BLaER1 (cell line): ENCODE measurements around the gene VPS4B.
A peak's percentile ranks its signal among the peaks of the same experiment; 100 is the strongest.
"Not testable (repeated sequence)": the region's sequence is repeated elsewhere in the genome, so short reads cannot be mapped to it uniquely, and the experiment has no call there.

Experiments
- H3K27ac ChIP-seq: shearing (Covaris generic); formaldehyde crosslinking; 2 replicates; pipeline ENCODE4 v1.8.1; 2022
- H3K27me3 ChIP-seq: shearing (Covaris generic); formaldehyde crosslinking; 2 replicates; pipeline ENCODE4 v1.8.1; 2022
- H3K36me3 ChIP-seq: shearing (Covaris generic); formaldehyde crosslinking; 2 replicates; pipeline ENCODE4 v1.8.1; 2022
- H3K4me1 ChIP-seq: shearing (Covaris generic); formaldehyde crosslinking; 2 replicates; pipeline ENCODE4 v1.8.1; 2022
- H3K4me2 ChIP-seq: shearing (Covaris generic); formaldehyde crosslinking; 2 replicates; pipeline ENCODE4 v1.8.1; 2022
- H3K4me3 ChIP-seq: shearing (Covaris generic); formaldehyde crosslinking; 2 replicates; pipeline ENCODE4 v1.8.1; 2022
- H3K9ac ChIP-seq: shearing (Covaris generic); formaldehyde crosslinking; 2 replicates; pipeline ENCODE4 v1.8.1; 2022
- H3K9me3 ChIP-seq: shearing (Covaris generic); formaldehyde crosslinking; 2 replicates; pipeline ENCODE4 v1.8.1; 2022
- H4K20me1 ChIP-seq: shearing (Covaris generic); formaldehyde crosslinking; 2 replicates; pipeline ENCODE4 v1.8.1; 2022
- Cebpa-rat ChIP-seq: shearing (Covaris generic); IDR thresholded peaks from 2 replicates; pipeline ENCODE4 v1.8.1; 2022

The VPS4B gene

GRCh38 chr18:63422087-63422863, at the start of gene VPS4B:
TSS of gene VPS4B (minus strand) at chr18:63422476. CDS start at chr18:63422259, 217 bp downstream.
- Histone ChIP-seq H3K4me3 (peak within 1 kb of the TSS; percentile 86), H3K9ac (peak within 1 kb of the TSS; percentile 88), H3K36me3 (peaks cover 35% of the 10 kb centered on the region), H3K9me3 (no peaks in the 10 kb centered on the region), H3K4me2 (peak within 1 kb of the TSS; percentile 89), H4K20me1 (peaks cover 42% of the 10 kb centered on the region), H3K4me1 (peaks cover 26% of the 10 kb centered on the region), H3K27ac (peak within 1 kb of the TSS; percentile 90), H3K27me3 (no peaks in the 10 kb centered on the region)
- TF ChIP-seq Cebpa-rat, result peak; percentile 54; the same call in 1 of the 2 replicates

- TF ChIP-seq Cebpa-rat, result no peak
- Histone ChIP-seq H3K4me2 (no peak overlapping the region), H3K4me3 (no peak overlapping the region), H3K27ac (no peak overlapping the region), H3K9ac (no peak overlapping the region), H3K36me3 (no peaks in the 10 kb centered on the region), H3K9me3 (no peaks in the 10 kb centered on the region), H3K4me1 (no peaks in the 10 kb centered on the region), H4K20me1 (no peaks in the 10 kb centered on the region), H3K27me3 (no peaks in the 10 kb centered on the region)
Measured at GRCh38 chr18:63470751-63471150, 48.5 kb upstream of the VPS4B start.

DNA sequence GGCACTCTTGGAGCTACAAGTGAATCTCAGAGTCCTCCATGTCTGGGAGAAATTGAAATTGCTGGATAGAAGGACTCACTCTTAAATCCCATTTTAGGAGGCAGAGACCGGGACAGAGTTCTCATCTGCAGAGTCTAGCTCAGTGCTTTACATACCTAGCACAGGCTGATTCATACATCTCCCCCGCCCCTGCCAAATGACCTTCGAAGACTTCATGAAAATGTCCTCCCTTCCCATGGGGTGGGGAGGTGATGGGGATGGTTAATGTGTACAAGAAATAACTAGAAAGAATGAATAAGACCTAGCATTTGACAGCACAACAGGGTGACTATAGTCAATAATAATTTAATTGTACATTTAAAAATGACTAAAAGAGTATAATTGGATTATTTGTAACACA, 46.3 kb upstream of the VPS4B start:
- Histone ChIP-seq H3K4me2 (no peak overlapping the region), H3K4me3 (no peak overlapping the region), H4K20me1 (no peaks in the 10 kb centered on the region), H3K27ac (no peak overlapping the region), H3K4me1 (no peaks in the 10 kb centered on the region), H3K9ac (no peak overlapping the region), H3K27me3 (no peaks in the 10 kb centered on the region), H3K9me3 (no peaks in the 10 kb centered on the region), H3K36me3 (no peaks in the 10 kb centered on the region)
- TF ChIP-seq Cebpa-rat, result no peak

DNA sequence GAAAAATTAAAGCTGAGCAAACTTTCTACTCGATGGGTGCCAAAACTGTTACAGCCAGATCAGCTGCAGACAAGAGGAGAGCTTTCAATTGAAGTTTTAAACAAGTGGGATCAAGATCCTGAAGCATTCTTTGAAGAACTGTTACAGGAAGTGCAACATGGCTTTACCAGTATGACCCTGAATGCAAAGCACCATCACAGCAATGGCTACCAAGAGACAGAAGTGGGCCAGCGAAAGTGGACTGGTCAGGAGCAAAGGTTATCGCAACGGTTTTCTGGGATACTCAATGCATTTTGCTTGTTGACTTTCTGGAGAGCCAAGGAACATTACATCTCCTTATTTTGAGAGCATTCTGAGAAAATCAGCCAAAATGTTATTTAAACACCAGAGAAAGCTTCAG, 45.4 kb upstream of the VPS4B start:
- Histone ChIP-seq H3K27me3 (no peaks in the 10 kb centered on the region), H3K36me3 (no peaks in the 10 kb centered on the region), H3K27ac (no peak overlapping the region), H3K4me2 (no peak overlapping the region), H3K9ac (no peak overlapping the region), H3K4me3 (no peak overlapping the region), H3K9me3 (no peaks in the 10 kb centered on the region), H4K20me1 (no peaks in the 10 kb centered on the region), H3K4me1 (no peaks in the 10 kb centered on the region)
- no peak for TF ChIP-seq Cebpa-rat

DNA sequence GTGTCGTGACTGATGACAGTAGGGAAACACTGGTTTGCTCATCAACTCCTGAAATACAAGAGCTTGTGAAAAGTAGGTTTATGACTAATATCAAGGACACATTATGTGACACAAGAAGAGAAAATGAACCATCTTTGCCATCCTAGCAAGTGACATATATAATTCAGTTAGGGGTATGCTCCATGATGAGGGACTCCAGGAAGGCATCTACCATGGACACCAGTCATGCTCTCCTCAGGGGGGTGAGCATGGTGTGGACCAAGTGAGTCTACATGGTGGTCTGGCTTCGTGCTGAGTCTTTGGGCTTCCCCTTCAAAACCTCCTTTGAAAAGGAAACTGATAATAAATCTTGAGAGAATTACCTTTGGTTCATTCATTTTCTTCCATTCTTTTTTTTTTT, 42.8 kb upstream of the VPS4B start:
- Histone ChIP-seq H3K4me2 (no peak overlapping the region), H3K9ac (no peak overlapping the region), H3K27ac (no peak overlapping the region), H3K27me3 (no peaks in the 10 kb centered on the region), H4K20me1 (no peaks in the 10 kb centered on the region), H3K36me3 (no peaks in the 10 kb centered on the region), H3K4me1 (no peaks in the 10 kb centered on the region), H3K4me3 (no peak overlapping the region), H3K9me3 (no peaks in the 10 kb centered on the region)
- no peak for TF ChIP-seq Cebpa-rat

DNA sequence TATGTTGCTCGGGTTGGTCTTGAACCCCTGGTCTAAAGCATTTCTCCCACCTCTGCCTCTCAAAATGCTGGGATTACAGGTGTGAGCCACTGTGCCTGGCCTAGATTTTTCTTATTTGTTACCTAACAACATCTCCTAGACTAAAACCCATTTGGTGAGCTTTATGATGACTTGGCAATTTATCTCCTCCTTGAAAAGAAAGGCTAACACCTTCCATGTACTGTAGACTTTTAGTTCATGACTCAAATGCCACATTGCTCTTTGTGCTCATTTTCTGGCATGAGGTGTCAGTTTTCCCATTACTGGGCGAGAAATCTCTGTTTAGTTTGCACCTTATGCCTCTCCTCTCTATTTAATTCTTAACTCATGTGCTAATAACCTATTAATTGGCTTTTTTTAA, 42.2 kb upstream of the VPS4B start:
- no peaks in the 10 kb centered on the region for H4K20me1 ChIP-seq
- no peak overlapping the region for H3K27ac ChIP-seq
- no peak overlapping the region for H3K4me3 ChIP-seq
- no peaks in the 10 kb centered on the region for H3K36me3 ChIP-seq
- H3K4me1 ChIP-seq, result no peaks in the 10 kb centered on the region
- no peaks in the 10 kb centered on the region for H3K27me3 ChIP-seq
- no peak overlapping the region for H3K4me2 ChIP-seq
- TF ChIP-seq Cebpa-rat, result no peak
- no peak overlapping the region for H3K9ac ChIP-seq
- no peaks in the 10 kb centered on the region for H3K9me3 ChIP-seq

- no peaks in the 10 kb centered on the region for H3K4me1 ChIP-seq
- no peak overlapping the region for H3K4me3 ChIP-seq
- no peaks in the 10 kb centered on the region for H4K20me1 ChIP-seq
- no peaks in the 10 kb centered on the region for H3K27me3 ChIP-seq
- no peaks in the 10 kb centered on the region for H3K36me3 ChIP-seq
- no peak overlapping the region for H3K4me2 ChIP-seq
- no peak overlapping the region for H3K27ac ChIP-seq
- no peak for TF ChIP-seq Cebpa-rat
- H3K9me3 ChIP-seq, result no peaks in the 10 kb centered on the region
- no peak overlapping the region for H3K9ac ChIP-seq
Measured at GRCh38 chr18:63460414-63460813, 38.1 kb upstream of the VPS4B start.

- H3K4me1 ChIP-seq, result no peaks in the 10 kb centered on the region
- no peaks in the 10 kb centered on the region for H3K36me3 ChIP-seq
- no peak overlapping the region for H3K4me2 ChIP-seq
- no peaks in the 10 kb centered on the region for H3K9me3 ChIP-seq
- H3K4me3 ChIP-seq, result no peak overlapping the region
- TF ChIP-seq Cebpa-rat, result no peak
- no peaks in the 10 kb centered on the region for H3K27me3 ChIP-seq
- H4K20me1 ChIP-seq, result no peaks in the 10 kb centered on the region
- H3K9ac ChIP-seq, result no peak overlapping the region
- H3K27ac ChIP-seq, result no peak overlapping the region
Measured at GRCh38 chr18:63457977-63458376, 35.7 kb upstream of the VPS4B start.

- H3K4me3 ChIP-seq, result no peak overlapping the region
- no peak overlapping the region for H3K4me2 ChIP-seq
- no peak for TF ChIP-seq Cebpa-rat
- H3K27ac ChIP-seq, result no peak overlapping the region
- H3K36me3 ChIP-seq, result no peaks in the 10 kb centered on the region
- no peaks in the 10 kb centered on the region for H3K27me3 ChIP-seq
- H3K9ac ChIP-seq, result no peak overlapping the region
- H3K9me3 ChIP-seq, result peaks cover 4% of the 10 kb centered on the region; the same call in 1 of the 2 replicates
- H3K4me1 ChIP-seq, result no peaks in the 10 kb centered on the region
- no peaks in the 10 kb centered on the region for H4K20me1 ChIP-seq
Measured at GRCh38 chr18:63454497-63454896, 32.2 kb upstream of the VPS4B start.

GRCh38 chr18:63452751-63453150, 30.5 kb upstream of the VPS4B start:
- not testable (repeated sequence) for H3K9me3 ChIP-seq, H3K27me3 ChIP-seq, H3K9ac ChIP-seq, H3K4me3 ChIP-seq, H4K20me1 ChIP-seq, H3K4me2 ChIP-seq, H3K27ac ChIP-seq, H3K36me3 ChIP-seq, H3K4me1 ChIP-seq
